Thyroid gland (tissue), 4 donors: Measurements from ENCODE around the gene BICDL1.

Experiments used
- POLR2A ChIP-seq, 2 donors: fragments of 450-650 bp; IDR thresholded peaks; one replicate each; pipeline ENCODE4 v1.6.1; 2017; ENCODE audit warnings: antibody characterized with exemption in 2 of 2, mild to moderate bottlenecking in 2 of 2, moderate library complexity in 1 of 2
- TF ChIP-seq, protein P1 (sequence below), 6 experiments: fragments of 200-600 bp in 3 of 6; fragments of 450-650 bp in 3 of 6; sonication (generic) in 3 of 6; IDR thresholded peaks; one replicate each; pipeline ENCODE4 v1.5.1; 2016 to 2019; ENCODE audit warnings: antibody characterized with exemption in 6 of 6, mild to moderate bottlenecking in 2 of 6, inconsistent platforms in 1 of 6, moderate library complexity in 1 of 6

DNA sequence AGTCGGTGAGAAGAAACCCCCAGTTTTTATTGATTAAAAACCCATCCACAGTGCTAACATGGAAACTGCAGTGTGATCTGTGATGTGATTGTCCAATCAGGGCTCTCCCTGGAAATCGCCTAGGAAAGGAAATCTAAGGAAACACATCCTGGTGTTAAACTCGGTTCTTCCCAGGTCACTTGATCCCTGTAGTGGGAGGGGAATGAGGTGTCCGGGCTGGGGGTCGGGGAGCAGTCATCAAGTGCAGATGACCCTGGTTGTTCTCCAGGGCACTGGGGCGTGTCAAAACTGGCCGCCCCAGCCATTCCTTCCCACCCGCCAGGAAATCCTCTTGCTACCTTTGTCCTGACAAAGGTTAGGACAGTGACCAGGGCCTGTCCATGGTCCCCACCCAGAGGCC, 106.7 kb downstream of the BICDL1 start:
- TF ChIP-seq, protein P1, sequence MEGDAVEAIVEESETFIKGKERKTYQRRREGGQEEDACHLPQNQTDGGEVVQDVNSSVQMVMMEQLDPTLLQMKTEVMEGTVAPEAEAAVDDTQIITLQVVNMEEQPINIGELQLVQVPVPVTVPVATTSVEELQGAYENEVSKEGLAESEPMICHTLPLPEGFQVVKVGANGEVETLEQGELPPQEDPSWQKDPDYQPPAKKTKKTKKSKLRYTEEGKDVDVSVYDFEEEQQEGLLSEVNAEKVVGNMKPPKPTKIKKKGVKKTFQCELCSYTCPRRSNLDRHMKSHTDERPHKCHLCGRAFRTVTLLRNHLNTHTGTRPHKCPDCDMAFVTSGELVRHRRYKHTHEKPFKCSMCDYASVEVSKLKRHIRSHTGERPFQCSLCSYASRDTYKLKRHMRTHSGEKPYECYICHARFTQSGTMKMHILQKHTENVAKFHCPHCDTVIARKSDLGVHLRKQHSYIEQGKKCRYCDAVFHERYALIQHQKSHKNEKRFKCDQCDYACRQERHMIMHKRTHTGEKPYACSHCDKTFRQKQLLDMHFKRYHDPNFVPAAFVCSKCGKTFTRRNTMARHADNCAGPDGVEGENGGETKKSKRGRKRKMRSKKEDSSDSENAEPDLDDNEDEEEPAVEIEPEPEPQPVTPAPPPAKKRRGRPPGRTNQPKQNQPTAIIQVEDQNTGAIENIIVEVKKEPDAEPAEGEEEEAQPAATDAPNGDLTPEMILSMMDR (IDR thresholded peaks at IDR 0.05), result no peak
- no peak for TF ChIP-seq POLR2A (IDR thresholded peaks at IDR 0.05)
